Fibroblast of lung (primary cell): ENCODE measurements around the gene MYMK. TPM values are rescaled to one million over a fixed set of nuclear protein-coding genes. Genes with fewer than 3 reads are reported as not detected.

Experiments
- DNase-seq, 2 donors: peaks; one replicate each; pipeline versions ENCODE4 v3.0.0 to v3.0.0-alpha.2; 2010; ENCODE audit warnings: low read depth in 2 of 2
- H2AFZ ChIP-seq: 2 replicates; pipeline ENCODE4 v1.5.1; 2012; ENCODE audit warnings: low read length, control low read depth, inconsistent platforms
- H3K27ac ChIP-seq: 2 replicates; pipeline ENCODE4 v1.5.1; 2011; ENCODE audit warnings: low read length, control low read depth; ENCODE audit not compliant: insufficient read depth
- H3K27me3 ChIP-seq: 2 replicates; pipeline ENCODE4 v1.5.1; 2011; ENCODE audit warnings: mild to moderate bottlenecking, low read length; ENCODE audit not compliant: control insufficient read depth, insufficient read depth
- H3K36me3 ChIP-seq: 2 replicates; pipeline ENCODE4 v1.5.1; 2011; ENCODE audit warnings: low read length; ENCODE audit not compliant: control insufficient read depth, insufficient read depth
- H3K4me1 ChIP-seq: 2 replicates; pipeline ENCODE4 v1.5.1; 2011; ENCODE audit warnings: low read length; ENCODE audit not compliant: control insufficient read depth, insufficient read depth; ENCODE audit errors: extremely low read depth
- H3K4me2 ChIP-seq: 2 replicates; pipeline ENCODE4 v1.5.1; 2011; ENCODE audit warnings: low read length, control low read depth; ENCODE audit not compliant: insufficient read depth; ENCODE audit errors: extremely low read depth
- H3K4me3 ChIP-seq, 4 experiments: fragments of 200-600 bp in 1 of 4; sonication (generic) in 1 of 4; replicated peaks in 1 of 4; 2 replicates each; pipeline ENCODE4 v1.5.1; 2011 to 2016; ENCODE audit warnings: low read length in 4 of 4, low read depth in 3 of 4, mild to moderate bottlenecking in 3 of 4, control low read depth in 2 of 4, inconsistent platforms in 1 of 4, mixed read lengths in 1 of 4; ENCODE audit not compliant: insufficient read depth in 1 of 4; ENCODE audit errors: control extremely low read depth in 1 of 4
- H3K79me2 ChIP-seq: 2 replicates; pipeline ENCODE4 v1.5.1; 2012; ENCODE audit warnings: mild to moderate bottlenecking, low read length, inconsistent platforms; ENCODE audit not compliant: control insufficient read depth, insufficient read depth
- H3K9ac ChIP-seq: 2 replicates; pipeline ENCODE4 v1.5.1; 2011; ENCODE audit warnings: mild to moderate bottlenecking, low read length, control low read depth; ENCODE audit not compliant: insufficient read depth
- H3K9me3 ChIP-seq: 2 replicates; pipeline ENCODE4 v1.5.1; 2012; ENCODE audit warnings: low read depth, low read length; ENCODE audit not compliant: control insufficient read depth, insufficient read depth
- H4K20me1 ChIP-seq: 2 replicates; pipeline ENCODE4 v1.5.1; 2011; ENCODE audit warnings: low read length; ENCODE audit not compliant: control insufficient read depth, insufficient read depth; ENCODE audit errors: extremely low read depth
- CTCF ChIP-seq, 2 donors: IDR thresholded peaks in 1 of 2; conservative IDR thresholded peaks in 1 of 2; 1 replicate in 1 of 2; 2 replicates in 1 of 2; pipeline ENCODE4 v1.5.1; 2011 to 2012; ENCODE audit warnings: low read length in 2 of 2, control low read depth in 1 of 2, inconsistent platforms in 1 of 2, low read depth in 1 of 2, mild to moderate bottlenecking in 1 of 2
- EZH2 ChIP-seq: IDR thresholded peaks from 2 replicates; pipeline ENCODE4 v1.5.1; 2012; ENCODE audit warnings: low read length, control low read depth, mild to moderate bottlenecking; ENCODE audit errors: missing control alignments
- polyA plus RNA-seq, 2 donors: library from polyadenylated mRNA; depleted of rRNA in 1 of 2; stranded (reverse) in 1 of 2; unstranded in 1 of 2; fragments of >200 nt; gene quantifications; 2 replicates each; pipeline ENCODE4 v1.2.1, GENCODE V29; 2011 to 2012; ENCODE audit warnings: missing spikeins in 1 of 2
- total RNA-seq: library from RNA; depleted of rRNA; stranded (reverse); fragments of >200 nt; gene quantifications from 2 replicates; pipeline ENCODE4 v1.2.1, GENCODE V29; 2014

The MYMK gene
- total and polyA plus RNA-seq, 2 donors (not counting 1 experiment from before 2014, with no cell fraction given), result not detected

DNA sequence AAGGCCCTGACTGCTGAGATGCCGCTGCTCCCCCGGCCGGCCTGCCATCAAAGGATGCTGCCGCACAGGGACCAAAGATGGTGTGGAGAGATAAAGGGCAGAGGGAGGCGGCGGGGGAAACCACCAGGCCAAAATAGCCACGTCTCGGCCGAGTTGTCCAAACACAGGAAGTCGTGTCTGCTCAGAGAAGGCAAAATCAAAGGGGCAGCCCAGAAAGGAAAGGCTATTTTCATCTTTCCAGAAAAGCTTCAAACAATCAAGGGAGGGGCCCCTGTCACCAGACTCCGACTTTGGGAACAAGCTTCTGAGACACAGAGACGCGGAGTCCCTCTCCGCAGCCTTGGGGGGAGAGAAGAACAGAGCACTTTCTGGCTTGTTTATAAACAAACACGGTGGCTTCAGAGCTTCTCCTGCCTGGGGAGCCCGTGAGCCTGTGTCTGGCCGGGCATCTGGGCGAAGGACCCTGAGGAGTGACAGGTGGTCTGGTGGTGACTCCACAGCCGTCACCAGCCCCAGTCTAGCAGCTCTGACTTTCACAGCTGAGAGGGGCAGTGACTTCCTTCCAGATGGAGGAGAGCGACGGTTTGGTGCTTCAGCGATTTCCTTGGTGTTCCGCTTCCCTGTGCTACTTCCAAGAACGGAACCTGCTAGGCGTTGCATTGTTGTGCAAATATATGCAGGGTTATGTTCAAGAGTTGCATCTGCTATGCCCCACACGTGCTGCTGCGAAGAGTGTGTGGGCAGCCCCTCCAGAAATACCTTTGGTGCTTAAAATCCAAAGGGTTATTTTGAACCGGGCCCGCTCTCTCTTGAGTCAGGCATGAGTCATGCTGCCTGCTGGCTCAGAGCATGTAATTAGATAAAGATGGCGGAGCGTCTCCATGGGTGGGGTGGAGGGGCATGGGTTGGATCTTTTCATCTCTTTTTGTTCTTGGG, 33.7 kb upstream of the MYMK start:
- peak overlapping the region; percentile 69 for H2AFZ ChIP-seq
- H4K20me1 ChIP-seq, result no peaks in the 10 kb centered on the region
- no peak for TF ChIP-seq CTCF (conservative IDR thresholded peaks at IDR 0.05 in 1 of 2, IDR thresholded peaks at IDR 0.05 in 1 of 2; ENCODE audit: low read depth in 1 of 2, low read length in 2 of 2)
- TF ChIP-seq EZH2, result no peak
- H3K27ac ChIP-seq, result peak overlapping the region; percentile 62
- H3K36me3 ChIP-seq, result no peaks in the 10 kb centered on the region
- peak; percentile 69 to 87 for DNase-seq
- peak overlapping the region in 2 of 4 experiments; percentile 14 to 30 for H3K4me3 ChIP-seq
- peak overlapping the region; percentile 85 for H3K4me2 ChIP-seq
- no peaks in the 10 kb centered on the region for H3K79me2 ChIP-seq
- H3K4me1 ChIP-seq, result peaks cover 20% of the 10 kb centered on the region
- H3K9ac ChIP-seq, result no peak overlapping the region
- no peaks in the 10 kb centered on the region for H3K27me3 ChIP-seq
- no peaks in the 10 kb centered on the region for H3K9me3 ChIP-seq

- no peak overlapping the region for H3K4me2 ChIP-seq
- H3K27me3 ChIP-seq, result no peaks in the 10 kb centered on the region
- H3K9me3 ChIP-seq, result no peaks in the 10 kb centered on the region
- H2AFZ ChIP-seq, result no peak overlapping the region
- no peak for TF ChIP-seq CTCF (conservative IDR thresholded peaks at IDR 0.05 in 1 of 2, IDR thresholded peaks at IDR 0.05 in 1 of 2; ENCODE audit: low read depth in 1 of 2, low read length in 2 of 2)
- no peak for TF ChIP-seq EZH2
- H3K9ac ChIP-seq, result no peak overlapping the region
- H3K27ac ChIP-seq, result no peak overlapping the region
- H3K4me3 ChIP-seq, result no peak overlapping the region
- H3K79me2 ChIP-seq, result no peaks in the 10 kb centered on the region
- no peaks in the 10 kb centered on the region for H3K36me3 ChIP-seq
- peaks cover 15% of the 10 kb centered on the region for H3K4me1 ChIP-seq
- DNase-seq, result no peak
- no peaks in the 10 kb centered on the region for H4K20me1 ChIP-seq
Observed at GRCh38 chr9:133557581-133557980, 32.8 kb upstream of the MYMK start.

- DNase-seq, result no peak
- no peaks in the 10 kb centered on the region for H3K36me3 ChIP-seq
- TF ChIP-seq EZH2 (no peak), CTCF (conservative IDR thresholded peaks at IDR 0.05 in 1 of 2, IDR thresholded peaks at IDR 0.05 in 1 of 2; ENCODE audit: low read depth in 1 of 2, low read length in 2 of 2) (no peak)
- no peak overlapping the region for H3K27ac ChIP-seq
- H2AFZ ChIP-seq, result no peak overlapping the region
- H3K4me3 ChIP-seq, result no peak overlapping the region
- H4K20me1 ChIP-seq, result no peaks in the 10 kb centered on the region
- no peaks in the 10 kb centered on the region for H3K27me3 ChIP-seq
- H3K4me2 ChIP-seq, result no peak overlapping the region
- H3K9me3 ChIP-seq, result no peaks in the 10 kb centered on the region
- no peak overlapping the region for H3K9ac ChIP-seq
- H3K79me2 ChIP-seq, result no peaks in the 10 kb centered on the region
- peaks cover 15% of the 10 kb centered on the region for H3K4me1 ChIP-seq
Observed at GRCh38 chr9:133556354-133556753, 31.6 kb upstream of the MYMK start.
